Measurements from ENCODE around the gene MBNL3.

- TF ChIP-seq SIN3A (IDR thresholded peaks at IDR 0.05; ENCODE audit: borderline replicate concordance, insufficient read depth, low read depth, low read length), result no peak
- no peak for TF ChIP-seq CTCF (IDR thresholded peaks at IDR 0.05)
- TF ChIP-seq REST (IDR thresholded peaks at IDR 0.05; ENCODE audit: insufficient read depth in 1 of 2, low read depth in 2 of 2, low read length in 1 of 2), result no peak
- no peak for TF ChIP-seq TCF7L2 (IDR thresholded peaks at IDR 0.05; ENCODE audit: low read depth, low read length)
These were observed 121.5 kb downstream of the MBNL3 start for GRCh38 chrX:132367314-132367713.
